ENCODE data around the gene TAAR6.
"Not testable (repeated sequence)": the region's sequence is repeated elsewhere in the genome, so short reads cannot be mapped to it uniquely, and the experiment has no call there.

DNA sequence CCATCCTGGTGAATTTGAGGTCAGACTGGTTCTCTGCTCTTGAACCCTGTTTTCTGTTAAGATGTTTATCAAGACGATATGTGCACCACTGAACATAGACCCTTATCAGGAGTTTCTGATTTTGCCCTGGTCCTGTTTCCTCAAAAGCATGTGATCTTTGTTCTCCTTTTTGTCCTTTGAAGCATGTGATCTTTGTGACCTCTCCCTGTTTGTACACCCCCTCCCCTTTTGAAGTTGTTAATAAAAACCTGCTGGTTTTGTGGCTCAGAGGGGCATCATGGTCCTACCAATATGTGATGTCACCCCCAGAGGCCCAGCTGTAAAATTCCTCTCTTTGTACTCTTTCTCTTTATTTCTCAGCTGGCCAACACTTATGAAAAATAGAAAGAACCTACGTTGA is 35.6 kb upstream of the TAAR6 start:
- not testable (repeated sequence) for TF ChIP-seq POLR2AphosphoS5 (IDR thresholded peaks at IDR 0.05; ENCODE audit: insufficient read depth, low read depth, low read length); EZH2 (IDR thresholded peaks at IDR 0.05; ENCODE audit: borderline replicate concordance, low read depth, low read length, severe bottlenecking); POLR2A (IDR thresholded peaks at IDR 0.05; ENCODE audit: low read depth, low read length); MYC (IDR thresholded peaks at IDR 0.05; ENCODE audit: low read depth, low read length)
- TF ChIP-seq, protein P1, sequence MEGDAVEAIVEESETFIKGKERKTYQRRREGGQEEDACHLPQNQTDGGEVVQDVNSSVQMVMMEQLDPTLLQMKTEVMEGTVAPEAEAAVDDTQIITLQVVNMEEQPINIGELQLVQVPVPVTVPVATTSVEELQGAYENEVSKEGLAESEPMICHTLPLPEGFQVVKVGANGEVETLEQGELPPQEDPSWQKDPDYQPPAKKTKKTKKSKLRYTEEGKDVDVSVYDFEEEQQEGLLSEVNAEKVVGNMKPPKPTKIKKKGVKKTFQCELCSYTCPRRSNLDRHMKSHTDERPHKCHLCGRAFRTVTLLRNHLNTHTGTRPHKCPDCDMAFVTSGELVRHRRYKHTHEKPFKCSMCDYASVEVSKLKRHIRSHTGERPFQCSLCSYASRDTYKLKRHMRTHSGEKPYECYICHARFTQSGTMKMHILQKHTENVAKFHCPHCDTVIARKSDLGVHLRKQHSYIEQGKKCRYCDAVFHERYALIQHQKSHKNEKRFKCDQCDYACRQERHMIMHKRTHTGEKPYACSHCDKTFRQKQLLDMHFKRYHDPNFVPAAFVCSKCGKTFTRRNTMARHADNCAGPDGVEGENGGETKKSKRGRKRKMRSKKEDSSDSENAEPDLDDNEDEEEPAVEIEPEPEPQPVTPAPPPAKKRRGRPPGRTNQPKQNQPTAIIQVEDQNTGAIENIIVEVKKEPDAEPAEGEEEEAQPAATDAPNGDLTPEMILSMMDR (IDR thresholded peaks at IDR 0.05; ENCODE audit: extremely low read depth in 1 of 2, insufficient read depth in 1 of 2, low read depth in 1 of 2, low read length in 2 of 2): not testable (repeated sequence)
